ENCODE results near the gene DCLRE1C. TPM values are rescaled to one million over a fixed set of nuclear protein-coding genes. Genes with fewer than 3 reads are reported as not detected.

The DCLRE1C gene
- total RNA-seq, 2 experiments from 2014 or later, result 50.2 to 81.3 TPM

GRCh38 chr10:14917827-14918226 lies 36.1 kb downstream of the DCLRE1C start:
- no TSS peak for BruUV-seq (replicated peaks)
- H4K20me1 ChIP-seq (ENCODE audit: insufficient read depth, low read length), result no peaks in the 10 kb centered on the region
- H3K4me3 ChIP-seq (ENCODE audit: low read depth, low read length, poor library complexity, severe bottlenecking), result no peak overlapping the region
- DNase-seq (ENCODE audit: low spot score), result no peak
- peaks cover 23% of the 10 kb centered on the region; the same call in 1 of the 2 replicates for H3K79me2 ChIP-seq (ENCODE audit: insufficient read depth, low read depth, low read length)
- peaks cover 34% of the 10 kb centered on the region for H3K9me3 ChIP-seq (ENCODE audit: low read length)
- no peaks in the 10 kb centered on the region for H3K4me1 ChIP-seq (ENCODE audit: insufficient read depth, low read length, poor library complexity, severe bottlenecking)
- H3K36me3 ChIP-seq (ENCODE audit: insufficient read depth, low read length), result peaks cover 100% of the 10 kb centered on the region
- ChIA-PET POLR2A (interaction anchor here (0.7 kb wide), 1 partner anchor 44 kb away, joined by 3 read pairs; no protein-coding TSS in a partner anchor), CTCF (ENCODE audit: unreplicated experiment) (no interaction called here)
- no peak for TF ChIP-seq CTCF (conservative IDR thresholded peaks at IDR 0.05; ENCODE audit: low read length)
- TF ChIP-seq EZH2phosphoT487 (IDR thresholded peaks at IDR 0.05; ENCODE audit: borderline replicate concordance, low read depth, low read length), result no peak
- H3K9me2 ChIP-seq (ENCODE audit: insufficient read depth, low read length), result no peaks in the 10 kb centered on the region
- H2AFZ ChIP-seq (ENCODE audit: low read length), result no peak overlapping the region
- no peak overlapping the region for H3K4me2 ChIP-seq (ENCODE audit: low read length)
- H3K27ac ChIP-seq (ENCODE audit: low read depth, low read length, poor library complexity, severe bottlenecking), result no peak overlapping the region
- intact Hi-C loops (cut with micrococcal nuclease; ENCODE audit: unreplicated experiment), result no loop called here

- Histone ChIP-seq H4K20me1 (ENCODE audit: insufficient read depth, low read length) (no peaks in the 10 kb centered on the region), H3K36me3 (ENCODE audit: insufficient read depth, low read length) (peaks cover 100% of the 10 kb centered on the region), H3K27ac (ENCODE audit: low read depth, low read length, poor library complexity, severe bottlenecking) (no peak overlapping the region), H3K79me2 (ENCODE audit: insufficient read depth, low read depth, low read length) (peaks cover 23% of the 10 kb centered on the region; the same call in 1 of the 2 replicates), H3K4me1 (ENCODE audit: insufficient read depth, low read length, poor library complexity, severe bottlenecking) (no peaks in the 10 kb centered on the region), H3K9me3 (ENCODE audit: low read length) (peaks cover 34% of the 10 kb centered on the region), H3K4me3 (ENCODE audit: low read depth, low read length, poor library complexity, severe bottlenecking) (no peak overlapping the region), H3K4me2 (ENCODE audit: low read length) (no peak overlapping the region), H3K9me2 (ENCODE audit: insufficient read depth, low read length) (no peaks in the 10 kb centered on the region), H2AFZ (ENCODE audit: low read length) (no peak overlapping the region)
- POLR2A ChIA-PET, result no interaction called here
- BruUV-seq (replicated peaks), result no TSS peak
- no peak for DNase-seq (ENCODE audit: low spot score)
- TF ChIP-seq EZH2phosphoT487 (IDR thresholded peaks at IDR 0.05; ENCODE audit: borderline replicate concordance, low read depth, low read length) (no peak), CTCF (conservative IDR thresholded peaks at IDR 0.05; ENCODE audit: low read length) (no peak)
- intact Hi-C loops (cut with micrococcal nuclease; ENCODE audit: unreplicated experiment), result no loop called here
- CTCF ChIA-PET (ENCODE audit: unreplicated experiment), result no interaction called here
Measured at GRCh38 chr10:14916600-14916999, 37.3 kb downstream of the DCLRE1C start.

- Histone ChIP-seq H3K4me3 (ENCODE audit: low read depth, low read length, poor library complexity, severe bottlenecking) (no peak overlapping the region), H3K4me1 (ENCODE audit: insufficient read depth, low read length, poor library complexity, severe bottlenecking) (no peaks in the 10 kb centered on the region), H3K79me2 (ENCODE audit: insufficient read depth, low read depth, low read length) (peaks cover 26% of the 10 kb centered on the region; the same call in 1 of the 2 replicates), H3K27ac (ENCODE audit: low read depth, low read length, poor library complexity, severe bottlenecking) (no peak overlapping the region), H3K4me2 (ENCODE audit: low read length) (no peak overlapping the region), H2AFZ (ENCODE audit: low read length) (no peak overlapping the region), H3K36me3 (ENCODE audit: insufficient read depth, low read length) (peaks cover 100% of the 10 kb centered on the region), H3K9me2 (ENCODE audit: insufficient read depth, low read length) (no peaks in the 10 kb centered on the region), H3K9me3 (ENCODE audit: low read length) (peaks cover 17% of the 10 kb centered on the region), H4K20me1 (ENCODE audit: insufficient read depth, low read length) (no peaks in the 10 kb centered on the region)
- BruUV-seq (replicated peaks), result no TSS peak
- TF ChIP-seq CTCF (conservative IDR thresholded peaks at IDR 0.05; ENCODE audit: low read length), result no peak
- TF ChIP-seq EZH2phosphoT487 (IDR thresholded peaks at IDR 0.05; ENCODE audit: borderline replicate concordance, low read depth, low read length), result no peak
- intact Hi-C loops (cut with micrococcal nuclease; ENCODE audit: unreplicated experiment), result loop anchor here (5.0 kb wide), 1 partner anchor 50 kb away; no protein-coding TSS in a partner anchor
- ChIA-PET CTCF (ENCODE audit: unreplicated experiment) (no interaction called here), POLR2A (interaction anchor here (1.0 kb wide), 1 partner anchor 26 kb away, joined by 4 read pairs; no protein-coding TSS in a partner anchor)
- DNase-seq (ENCODE audit: low spot score), result no peak
Measured at GRCh38 chr10:14911801-14912200, 42.1 kb downstream of the DCLRE1C start.

Measured in OCI-LY7 (cell line).